K562 (cell line): ENCODE data around the gene FAM53A. TPM values are rescaled to one million over a fixed set of nuclear protein-coding genes. Genes with fewer than 3 reads are reported as not detected.

Source experiments
- ATF7 ChIP-seq: fragments of 450-650 bp; IDR thresholded peaks from 2 replicates; pipeline ENCODE4 v1.7.1; 2014; ENCODE audit warnings: mild to moderate bottlenecking, moderate library complexity
- DDX20 ChIP-seq: fragments of 450-650 bp; IDR thresholded peaks from 2 replicates; pipeline ENCODE4 v1.6.1; 2016; ENCODE audit warnings: missing genetic modification characterization, low read depth, mild to moderate bottlenecking, missing compliant biosample characterization, moderate library complexity
- GABPB1 ChIP-seq: sonication (generic); formaldehyde crosslinking; IDR thresholded peaks from 2 replicates; pipeline ENCODE4 v1.8.0; 2022; ENCODE audit warnings: mild to moderate bottlenecking, missing genetic modification reagents
- HOXB6 ChIP-seq: fragments of 250-450 bp; sonication (Bioruptor Pico); IDR thresholded peaks from 2 replicates; pipeline ENCODE4 v1.5.1; 2022; ENCODE audit warnings: mild to moderate bottlenecking, borderline replicate concordance
- KLF10 ChIP-seq: fragments of 250-450 bp; sonication (Bioruptor Pico); IDR thresholded peaks from 2 replicates; pipeline ENCODE4 v1.6.1; 2021; ENCODE audit warnings: matching md5 sums
- LEF1 ChIP-seq: fragments of 450-650 bp; IDR thresholded peaks from 2 replicates; pipeline ENCODE4 v1.6.1; 2016; ENCODE audit warnings: mild to moderate bottlenecking
- OTX1 ChIP-seq: fragments of 450-650 bp; formaldehyde crosslinking; IDR thresholded peaks from 2 replicates; pipeline ENCODE4 v1.4.0; 2022; ENCODE audit warnings: mild to moderate bottlenecking
- POLR2H ChIP-seq: IDR thresholded peaks from 2 replicates; pipeline ENCODE4 v1.6.1; 2016; ENCODE audit warnings: missing genetic modification characterization, low read depth, mild to moderate bottlenecking, control low read depth, missing compliant biosample characterization, moderate library complexity
- RBM34 ChIP-seq: fragments of 200-400 bp; formaldehyde crosslinking; IDR thresholded peaks from 2 replicates; pipeline ENCODE4 v1.6.1; 2018; ENCODE audit warnings: low read length, borderline replicate concordance; ENCODE audit not compliant: insufficient read depth
- YY1 ChIP-seq, 3 experiments: IDR thresholded peaks; 2 replicates each; pipeline ENCODE4 v1.6.1; 2011; ENCODE audit warnings: low read length in 2 of 3, mild to moderate bottlenecking in 2 of 3, moderate library complexity in 2 of 3, borderline replicate concordance in 1 of 3, control low read depth in 1 of 3, low read depth in 1 of 3; ENCODE audit not compliant: insufficient read depth in 3 of 3, insufficient replicate concordance in 2 of 3, control insufficient read depth in 1 of 3, insufficient read length in 1 of 3; ENCODE audit errors: extremely low read depth in 1 of 3
- ZBED1 ChIP-seq: IDR thresholded peaks from 2 replicates; pipeline ENCODE4 v1.6.1; 2014
- ZNF184 ChIP-seq: sonication (generic); formaldehyde crosslinking; IDR thresholded peaks from 2 replicates; pipeline ENCODE4 v1.5.0; 2020; ENCODE audit warnings: missing genetic modification reagents
- ZNF274 ChIP-seq: IDR thresholded peaks from 2 replicates; pipeline ENCODE4 v1.6.1; 2011; ENCODE audit warnings: low read depth, mild to moderate bottlenecking, low read length, moderate library complexity, borderline replicate concordance
- ZNF282 ChIP-seq: sonication (generic); formaldehyde crosslinking; IDR thresholded peaks from 2 replicates; pipeline ENCODE4 v1.8.1; 2023; ENCODE audit warnings: missing genetic modification reagents
- ZNF561 ChIP-seq: fragments of 450-650 bp; formaldehyde crosslinking; conservative IDR thresholded peaks from 2 replicates; pipeline ENCODE4 v1.4.0; 2020; ENCODE audit warnings: mild to moderate bottlenecking, moderate library complexity
- ZNF586 ChIP-seq: fragments of 450-650 bp; formaldehyde crosslinking; conservative IDR thresholded peaks from 2 replicates; pipeline ENCODE4 v1.4.0; 2020; ENCODE audit warnings: mild to moderate bottlenecking, moderate library complexity
- ZNF764 ChIP-seq: fragments of 250-450 bp; sonication (Bioruptor Pico); IDR thresholded peaks from 2 replicates; pipeline ENCODE4 v1.4.0; 2020; ENCODE audit warnings: low read depth, mild to moderate bottlenecking, moderate library complexity
- ZNF778 ChIP-seq: fragments of 450-650 bp; formaldehyde crosslinking; IDR thresholded peaks from 2 replicates; pipeline ENCODE4 v1.4.0; 2020; ENCODE audit warnings: mild to moderate bottlenecking, moderate library complexity
- ZSCAN29 ChIP-seq: fragments of 450-650 bp; IDR thresholded peaks from 2 replicates; pipeline ENCODE4 v1.6.1; 2017
- polyA plus RNA-seq, 8 experiments: library from polyadenylated mRNA; depleted of rRNA in 4 of 8; stranded (reverse) in 5 of 8; unstranded in 3 of 8; fragments of >200 nt; fragmentation: Nextera tagmentation in 2 of 8; fragmentation: Illumina TruSeq in 1 of 8; extraction: Ambion mirVana in 2 of 8; extraction: Trizol in 1 of 8; gene quantifications; 2 replicates each; pipeline versions ENCODE4 v1.2.1 to v1.2.3, GENCODE V29; 2011 to 2014; ENCODE audit warnings: inconsistent platforms in 1 of 8, missing spikeins in 1 of 8
- total RNA-seq, 7 experiments: library from RNA; depleted of rRNA in 6 of 7; stranded (reverse); fragments of >200 nt in 6 of 7; fragmentation: Illumina TruSeq in 2 of 7; extraction: Trizol in 2 of 7; gene quantifications; 2 replicates each; pipeline versions ENCODE4 v1.2.1 to v1.2.3, GENCODE V29; 2011 to 2021; ENCODE audit warnings: low replicate concordance in 1 of 7
- TF ChIP-seq, protein P1 (sequence below): fragments of 250-450 bp; sonication (Bioruptor Pico); IDR thresholded peaks from 2 replicates; pipeline ENCODE4 v1.8.0; 2021; ENCODE audit warnings: mild to moderate bottlenecking, moderate library complexity
- TF ChIP-seq, protein P2 (sequence below): fragments of 250-450 bp; sonication (Bioruptor Pico); IDR thresholded peaks from 2 replicates; pipeline ENCODE4 v1.8.0; 2021; ENCODE audit warnings: moderate library complexity, mild to moderate bottlenecking, inconsistent platforms
- TF ChIP-seq, protein P3 (sequence below): sonication (generic); formaldehyde crosslinking; IDR thresholded peaks from 2 replicates; pipeline ENCODE4 v1.5.0; 2020; ENCODE audit warnings: missing genetic modification reagents
- TF ChIP-seq, protein P4 (sequence below): fragments of 450-650 bp; formaldehyde crosslinking; IDR thresholded peaks from 2 replicates; pipeline ENCODE4 v1.4.0; 2022; ENCODE audit warnings: missing genetic modification characterization
- TF ChIP-seq, protein P5 (sequence below): sonication (generic); formaldehyde crosslinking; IDR thresholded peaks from 2 replicates; pipeline ENCODE4 v1.8.0; 2022; ENCODE audit warnings: missing genetic modification reagents, mild to moderate bottlenecking, moderate library complexity, borderline replicate concordance

Gene FAM53A
- total and polyA plus RNA-seq, 9 of the 15 experiments (the other 6 are each of a cell fraction or from before 2014, with no cell fraction given) = 0.53 to 2.7 (median 1.4) TPM; not detected in 2

DNA sequence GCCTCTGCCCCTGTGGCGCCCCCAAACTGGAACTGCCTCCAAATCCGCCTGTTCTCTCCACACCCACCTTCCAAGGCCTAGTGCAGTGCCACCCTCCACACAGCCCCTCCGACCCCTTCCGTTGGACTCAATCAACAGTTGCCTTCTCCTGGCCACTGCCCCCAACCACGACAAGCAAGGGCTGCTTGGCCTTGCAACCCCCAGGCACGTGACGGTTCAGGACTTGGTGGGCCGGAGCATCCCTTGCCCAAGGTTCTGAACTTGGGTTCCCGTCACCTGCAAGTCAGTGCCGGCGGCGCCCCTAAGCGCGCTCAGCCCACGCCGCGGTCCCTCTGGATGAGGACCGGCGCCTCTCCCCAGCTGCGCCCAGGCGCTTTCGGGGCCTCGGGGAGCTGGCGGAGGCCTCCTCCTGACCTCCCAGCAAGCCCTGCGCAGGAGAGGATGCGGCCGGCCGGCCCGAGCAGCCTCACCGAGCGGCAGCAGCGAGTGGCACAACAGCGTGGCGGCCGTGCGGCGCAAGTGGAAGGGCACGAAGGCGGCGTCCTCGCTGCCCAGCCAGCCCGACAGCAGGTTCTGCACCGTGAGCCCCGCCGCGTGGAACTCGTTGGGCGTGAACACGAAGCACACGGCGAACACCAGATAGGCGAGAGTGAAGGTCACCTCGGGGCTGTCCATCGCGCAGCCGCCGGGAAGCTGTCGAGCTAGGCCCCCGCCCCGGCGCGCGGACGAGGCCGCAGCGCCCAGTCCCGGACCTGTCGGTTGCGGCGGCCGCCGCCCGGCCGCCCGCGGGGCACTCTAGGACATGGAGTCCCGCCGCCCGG lies 36.3 kb upstream of the FAM53A start (continued):
- TF ChIP-seq, protein P1, sequence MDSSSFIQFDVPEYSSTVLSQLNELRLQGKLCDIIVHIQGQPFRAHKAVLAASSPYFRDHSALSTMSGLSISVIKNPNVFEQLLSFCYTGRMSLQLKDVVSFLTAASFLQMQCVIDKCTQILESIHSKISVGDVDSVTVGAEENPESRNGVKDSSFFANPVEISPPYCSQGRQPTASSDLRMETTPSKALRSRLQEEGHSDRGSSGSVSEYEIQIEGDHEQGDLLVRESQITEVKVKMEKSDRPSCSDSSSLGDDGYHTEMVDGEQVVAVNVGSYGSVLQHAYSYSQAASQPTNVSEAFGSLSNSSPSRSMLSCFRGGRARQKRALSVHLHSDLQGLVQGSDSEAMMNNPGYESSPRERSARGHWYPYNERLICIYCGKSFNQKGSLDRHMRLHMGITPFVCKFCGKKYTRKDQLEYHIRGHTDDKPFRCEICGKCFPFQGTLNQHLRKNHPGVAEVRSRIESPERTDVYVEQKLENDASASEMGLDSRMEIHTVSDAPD (CRISPR knock-in tag) = 0 out of 2 replicates have a peak, but pooled peaks have one; percentile 31
- TF ChIP-seq ZNF561 (CRISPR knock-in tag) (no peak), LEF1 (no peak), ZNF274 (no peak), ATF7 (no peak), ZBED1 (0 out of 2 replicates have a peak, but pooled peaks have one; percentile 17), GABPB1 (no peak; the same call in 1 of the 2 replicates), RBM34 (no peak), ZNF586 (CRISPR knock-in tag) (no peak), OTX1 (CRISPR knock-in tag) (peak; percentile 67; the same call in 1 of the 2 replicates), DDX20 (tag) (no peak), ZNF282 (CRISPR knock-in tag) (peak; percentile 81; the same call in 1 of the 2 replicates), YY1 (IDR thresholded peaks at IDR 0.05; ENCODE audit: borderline replicate concordance in 1 of 3, control insufficient read depth in 1 of 3, extremely low read depth in 1 of 3, insufficient read depth in 3 of 3, insufficient read length in 1 of 3, insufficient replicate concordance in 2 of 3, low read depth in 1 of 3, low read length in 2 of 3) (peak in 1 of 3 experiments; percentile 2), ZNF184 (CRISPR knock-in tag) (no peak), ZNF764 (CRISPR knock-in tag) (no peak), POLR2H (tag) (no peak), ZSCAN29 (no peak), HOXB6 (CRISPR knock-in tag) (no peak), KLF10 (no peak), ZNF778 (CRISPR knock-in tag) (no peak)
- TF ChIP-seq, protein P2, sequence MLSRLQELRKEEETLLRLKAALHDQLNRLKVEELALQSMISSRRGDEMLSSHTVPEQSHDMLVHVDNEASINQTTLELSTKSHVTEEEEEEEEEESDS (CRISPR knock-in tag) = no peak
- TF ChIP-seq, protein P3, sequence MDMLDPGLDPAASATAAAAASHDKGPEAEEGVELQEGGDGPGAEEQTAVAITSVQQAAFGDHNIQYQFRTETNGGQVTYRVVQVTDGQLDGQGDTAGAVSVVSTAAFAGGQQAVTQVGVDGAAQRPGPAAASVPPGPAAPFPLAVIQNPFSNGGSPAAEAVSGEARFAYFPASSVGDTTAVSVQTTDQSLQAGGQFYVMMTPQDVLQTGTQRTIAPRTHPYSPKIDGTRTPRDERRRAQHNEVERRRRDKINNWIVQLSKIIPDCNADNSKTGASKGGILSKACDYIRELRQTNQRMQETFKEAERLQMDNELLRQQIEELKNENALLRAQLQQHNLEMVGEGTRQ (CRISPR knock-in tag) = peak; percentile 61
- TF ChIP-seq, protein P4, sequence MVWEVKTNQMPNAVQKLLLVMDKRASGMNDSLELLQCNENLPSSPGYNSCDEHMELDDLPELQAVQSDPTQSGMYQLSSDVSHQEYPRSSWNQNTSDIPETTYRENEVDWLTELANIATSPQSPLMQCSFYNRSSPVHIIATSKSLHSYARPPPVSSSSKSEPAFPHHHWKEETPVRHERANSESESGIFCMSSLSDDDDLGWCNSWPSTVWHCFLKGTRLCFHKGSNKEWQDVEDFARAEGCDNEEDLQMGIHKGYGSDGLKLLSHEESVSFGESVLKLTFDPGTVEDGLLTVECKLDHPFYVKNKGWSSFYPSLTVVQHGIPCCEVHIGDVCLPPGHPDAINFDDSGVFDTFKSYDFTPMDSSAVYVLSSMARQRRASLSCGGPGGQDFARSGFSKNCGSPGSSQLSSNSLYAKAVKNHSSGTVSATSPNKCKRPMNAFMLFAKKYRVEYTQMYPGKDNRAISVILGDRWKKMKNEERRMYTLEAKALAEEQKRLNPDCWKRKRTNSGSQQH (CRISPR knock-in tag) = no peak
- TF ChIP-seq, protein P5, sequence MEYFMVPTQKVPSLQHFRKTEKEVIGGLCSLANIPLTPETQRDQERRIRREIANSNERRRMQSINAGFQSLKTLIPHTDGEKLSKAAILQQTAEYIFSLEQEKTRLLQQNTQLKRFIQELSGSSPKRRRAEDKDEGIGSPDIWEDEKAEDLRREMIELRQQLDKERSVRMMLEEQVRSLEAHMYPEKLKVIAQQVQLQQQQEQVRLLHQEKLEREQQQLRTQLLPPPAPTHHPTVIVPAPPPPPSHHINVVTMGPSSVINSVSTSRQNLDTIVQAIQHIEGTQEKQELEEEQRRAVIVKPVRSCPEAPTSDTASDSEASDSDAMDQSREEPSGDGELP (CRISPR knock-in tag) = peak; percentile 64
